GM19468 (cell line): Measurements from ENCODE around the gene LRRC73.
"Not testable (repeated sequence)": the region's sequence is repeated elsewhere in the genome, so short reads cannot be mapped to it uniquely, and the experiment has no call there.

ENCODE experiments used
- ATAC-seq: cut with Tn5 transposase; IDR thresholded peaks from one replicate; pipeline ENCODE4 v1.9.1; 2021; ENCODE audit warnings: mild to moderate bottlenecking, moderate library complexity, moderate number of reproducible peaks; ENCODE audit not compliant: unreplicated experiment; ENCODE audit errors: extremely low read depth

The LRRC73 gene

GRCh38 chr6:43515808-43516207 lies 5.7 kb upstream of the LRRC73 start:
- ATAC-seq: no peak

- no peak for ATAC-seq
These were observed 1.8 kb upstream of the LRRC73 start for GRCh38 chr6:43511824-43512415.

- no peak for ATAC-seq
These were observed 649 bp upstream of the LRRC73 start for GRCh38 chr6:43510827-43511163.

- ATAC-seq: no peak
These were observed 783 bp downstream of the LRRC73 start for GRCh38 chr6:43509142-43509983.

- no peak for ATAC-seq
These were observed 1.5 kb downstream of the LRRC73 start for GRCh38 chr6:43508481-43509141.

GRCh38 chr6:43506667-43507471 lies 3.3 kb downstream of the LRRC73 start:
- ATAC-seq: no peak

- no peak for ATAC-seq
These were observed 4.0 kb downstream of the LRRC73 start for GRCh38 chr6:43506171-43506570.

GRCh38 chr6:43505718-43506117 lies 4.4 kb downstream of the LRRC73 start:
- no peak for ATAC-seq

GRCh38 chr6:43504756-43505593 lies 5.2 kb downstream of the LRRC73 start:
- no peak for ATAC-seq

- ATAC-seq: no peak
These were observed 6.7 kb downstream of the LRRC73 start for GRCh38 chr6:43503443-43503842.

- ATAC-seq: no peak
These were observed 7.5 kb downstream of the LRRC73 start for GRCh38 chr6:43502666-43503065.

- no peak for ATAC-seq
These were observed 9.2 kb downstream of the LRRC73 start for GRCh38 chr6:43500921-43501320.

- no peak for ATAC-seq
These were observed 10.9 kb downstream of the LRRC73 start for GRCh38 chr6:43499028-43499815.

GRCh38 chr6:43498291-43498690 lies 11.9 kb downstream of the LRRC73 start:
- ATAC-seq: not testable (repeated sequence)

- ATAC-seq: no peak
These were observed 12.5 kb downstream of the LRRC73 start for GRCh38 chr6:43497689-43498088.

- no peak for ATAC-seq
These were observed 13.1 kb downstream of the LRRC73 start for GRCh38 chr6:43497129-43497396.

GRCh38 chr6:43496370-43497128 lies 13.6 kb downstream of the LRRC73 start:
- no peak for ATAC-seq

GRCh38 chr6:43495409-43495941 lies 14.7 kb downstream of the LRRC73 start:
- no peak for ATAC-seq
